ENCODE measurements around the gene RAB3GAP1.

- TF ChIP-seq CTCF (IDR thresholded peaks at IDR 0.05) (no peak), POLR2AphosphoS5 (IDR thresholded peaks at IDR 0.05) (no peak), POLR2A (IDR thresholded peaks at IDR 0.05) (no peak)
Measured at GRCh38 chr2:135002836-135003235, 49.3 kb upstream of the RAB3GAP1 start.
